ENCODE results near the gene CAND1.

Gene CAND1

GRCh38 chr12:67275380-67275913, 6.3 kb downstream of the CAND1 start:
- H3K4me3 ChIP-seq (ENCODE audit: low read depth, low read length), result no peak overlapping the region
- DNase-seq, result no peak
- H3K4me1 ChIP-seq, result no peaks in the 10 kb centered on the region
- no peaks in the 10 kb centered on the region for H3K9me3 ChIP-seq
- no peaks in the 10 kb centered on the region for H3K27me3 ChIP-seq
- H3K36me3 ChIP-seq, result peaks cover 15% of the 10 kb centered on the region
- TF ChIP-seq, protein P1, sequence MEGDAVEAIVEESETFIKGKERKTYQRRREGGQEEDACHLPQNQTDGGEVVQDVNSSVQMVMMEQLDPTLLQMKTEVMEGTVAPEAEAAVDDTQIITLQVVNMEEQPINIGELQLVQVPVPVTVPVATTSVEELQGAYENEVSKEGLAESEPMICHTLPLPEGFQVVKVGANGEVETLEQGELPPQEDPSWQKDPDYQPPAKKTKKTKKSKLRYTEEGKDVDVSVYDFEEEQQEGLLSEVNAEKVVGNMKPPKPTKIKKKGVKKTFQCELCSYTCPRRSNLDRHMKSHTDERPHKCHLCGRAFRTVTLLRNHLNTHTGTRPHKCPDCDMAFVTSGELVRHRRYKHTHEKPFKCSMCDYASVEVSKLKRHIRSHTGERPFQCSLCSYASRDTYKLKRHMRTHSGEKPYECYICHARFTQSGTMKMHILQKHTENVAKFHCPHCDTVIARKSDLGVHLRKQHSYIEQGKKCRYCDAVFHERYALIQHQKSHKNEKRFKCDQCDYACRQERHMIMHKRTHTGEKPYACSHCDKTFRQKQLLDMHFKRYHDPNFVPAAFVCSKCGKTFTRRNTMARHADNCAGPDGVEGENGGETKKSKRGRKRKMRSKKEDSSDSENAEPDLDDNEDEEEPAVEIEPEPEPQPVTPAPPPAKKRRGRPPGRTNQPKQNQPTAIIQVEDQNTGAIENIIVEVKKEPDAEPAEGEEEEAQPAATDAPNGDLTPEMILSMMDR (IDR thresholded peaks at IDR 0.05; ENCODE audit: low read depth, low read length), result no peak

DNA sequence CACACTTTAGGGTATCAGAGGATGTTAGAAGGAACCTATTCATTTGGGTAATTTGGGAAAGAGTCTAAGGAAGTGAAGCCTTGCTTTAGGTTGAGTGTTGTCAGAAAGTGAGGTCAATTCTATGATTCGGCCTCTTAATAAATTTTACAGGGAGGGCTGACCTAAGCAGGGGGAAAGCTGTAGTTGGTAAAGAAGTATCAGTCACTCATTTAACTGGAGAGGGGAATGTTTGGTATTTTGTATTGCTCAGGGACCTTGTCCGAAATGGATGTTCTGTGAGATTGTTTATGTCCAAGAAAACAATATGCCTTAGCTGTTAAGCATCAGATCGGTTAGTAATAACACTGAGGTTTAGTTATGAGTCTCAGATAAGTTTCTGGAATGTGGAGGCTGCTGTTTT, 7.3 kb downstream of the CAND1 start:
- TF ChIP-seq, protein P1 (IDR thresholded peaks at IDR 0.05; ENCODE audit: low read depth, low read length), result no peak
- no peak for DNase-seq
- no peaks in the 10 kb centered on the region for H3K4me1 ChIP-seq
- no peak overlapping the region for H3K4me3 ChIP-seq (ENCODE audit: low read depth, low read length)
- no peaks in the 10 kb centered on the region for H3K27me3 ChIP-seq
- H3K9me3 ChIP-seq, result no peaks in the 10 kb centered on the region
- peaks cover 15% of the 10 kb centered on the region for H3K36me3 ChIP-seq

- TF ChIP-seq, protein P1 (IDR thresholded peaks at IDR 0.05; ENCODE audit: low read depth, low read length), result no peak
- Histone ChIP-seq H3K9me3 (no peaks in the 10 kb centered on the region), H3K4me1 (no peaks in the 10 kb centered on the region), H3K4me3 (ENCODE audit: low read depth, low read length) (no peak overlapping the region), H3K27me3 (no peaks in the 10 kb centered on the region), H3K36me3 (peaks cover 17% of the 10 kb centered on the region)
- DNase-seq, result no peak
Measured at GRCh38 chr12:67279637-67280036, 10.5 kb downstream of the CAND1 start.

GRCh38 chr12:67280088-67280487, 10.9 kb downstream of the CAND1 start:
- Histone ChIP-seq H3K27me3 (no peaks in the 10 kb centered on the region), H3K36me3 (peaks cover 12% of the 10 kb centered on the region), H3K9me3 (no peaks in the 10 kb centered on the region), H3K4me1 (no peaks in the 10 kb centered on the region), H3K4me3 (ENCODE audit: low read depth, low read length) (no peak overlapping the region)
- TF ChIP-seq, protein P1 (IDR thresholded peaks at IDR 0.05; ENCODE audit: low read depth, low read length), result no peak
- DNase-seq, result no peak

GRCh38 chr12:67280572-67280971, 11.4 kb downstream of the CAND1 start:
- Histone ChIP-seq H3K27me3 (no peaks in the 10 kb centered on the region), H3K4me1 (no peaks in the 10 kb centered on the region), H3K36me3 (peaks cover 9% of the 10 kb centered on the region), H3K4me3 (ENCODE audit: low read depth, low read length) (no peak overlapping the region), H3K9me3 (no peaks in the 10 kb centered on the region)
- DNase-seq, result no peak
- TF ChIP-seq, protein P1 (IDR thresholded peaks at IDR 0.05; ENCODE audit: low read depth, low read length), result no peak

GRCh38 chr12:67284561-67284960, 15.4 kb downstream of the CAND1 start:
- H3K36me3 ChIP-seq, result peaks cover 9% of the 10 kb centered on the region

More at GRCh38 chr12:67284561-67284960, 15.4 kb downstream of the CAND1 start:
- Histone ChIP-seq H3K4me3 (ENCODE audit: low read depth, low read length) (no peak overlapping the region), H3K9me3 (no peaks in the 10 kb centered on the region), H3K27me3 (no peaks in the 10 kb centered on the region), H3K4me1 (no peaks in the 10 kb centered on the region)
- TF ChIP-seq, protein P1 (IDR thresholded peaks at IDR 0.05; ENCODE audit: low read depth, low read length), result no peak
- no peak for DNase-seq

Data from BE2C (cell line).